Measurements from ENCODE around the gene TUT7. TPM values are rescaled to one million over a fixed set of nuclear protein-coding genes. Genes with fewer than 3 reads are reported as not detected.

The TUT7 gene
- total and polyA plus RNA-seq, 10 of the 15 experiments (the other 5 are each of a cell fraction or from before 2014, with no cell fraction given), result 10.0 to 49.8 (median 30.4) TPM

GRCh38 chr9:86257391-86257790 lies 96.8 kb downstream of the TUT7 start:
- no TSS peak for BruUV-seq (replicated peaks)
- FAIRE-seq (no peak), ATAC-seq (no peak), DNase-seq (ENCODE audit: low read depth, low spot score) (no peak)
- TF ChIP-seq POLR2A (IDR thresholded peaks at IDR 0.05; ENCODE audit: low read depth, low read length) (no peak), PKNOX1 (IDR thresholded peaks at IDR 0.05) (0 out of 2 replicates have a peak, but pooled peaks have one; percentile 9)
- Histone ChIP-seq H3K4me3 (no peak overlapping the region), H3K4me1 (ENCODE audit: control insufficient read depth, insufficient read depth, low read length) (no peaks in the 10 kb centered on the region), H3K27me3 (replicated peaks in 1 of 2; ENCODE audit: control insufficient read depth in 2 of 2, insufficient read depth in 2 of 2, low read length in 1 of 2) (no peaks in the 10 kb centered on the region), H3K4me2 (ENCODE audit: control insufficient read depth, insufficient read depth) (no peak overlapping the region), H3K9me3 (replicated peaks; ENCODE audit: control insufficient read depth, insufficient read depth, low read length) (no peaks in the 10 kb centered on the region), H3K27ac (ENCODE audit: control insufficient read depth, insufficient read depth) (no peak overlapping the region), H3K9ac (ENCODE audit: control insufficient read depth, insufficient read depth, low read length) (no peak overlapping the region), H2AFZ (ENCODE audit: control insufficient read depth, low read depth, low read length) (no peak overlapping the region), H3K79me2 (ENCODE audit: control insufficient read depth, insufficient read depth, low read length) (no peaks in the 10 kb centered on the region), H4K20me1 (ENCODE audit: control insufficient read depth, insufficient read depth) (no peaks in the 10 kb centered on the region), H3K36me3 (ENCODE audit: control insufficient read depth in 2 of 2, insufficient read depth in 2 of 2, low read length in 1 of 2) (no peaks in the 10 kb centered on the region; a peak in 1 of 4 replicates)
- POLR2A ChIA-PET, result interaction anchor here (0.9 to 1.5 kb wide), 2 partner anchors 9 to 11 kb away, joined by 3 to 5 read pairs; no protein-coding TSS in a partner anchor
- SMC1A ChIA-PET (ENCODE audit: uncharacterized antibody, unreplicated experiment), result interaction anchor here (0.7 to 2.0 kb wide), 4 partner anchors 10 to 19 kb away, joined by 3 to 7 read pairs (median 4); no protein-coding TSS in a partner anchor
- CTCF ChIA-PET, result interaction anchor here (1.1 to 2.0 kb wide), 5 partner anchors 10 to 55 kb away, joined by 3 to 7 read pairs (median 5); no protein-coding TSS in a partner anchor
- in situ Hi-C loops (cut with MboI), result no loop called here
- WGBS (ENCODE audit: insufficient coverage, insufficient replicate concordance, low lambda C conversion rate, missing lambda C conversion rate), result 91% methylated on average over 2 of the region's 2 CpGs
- RAD21 ChIA-PET (ENCODE audit: unreplicated experiment), result interaction anchor here (1.1 kb wide), 1 partner anchor 55 kb away, joined by 3 read pairs; no protein-coding TSS in a partner anchor
- intact Hi-C loops (cut with micrococcal nuclease; ENCODE audit: unreplicated experiment), result no loop called here

- CTCF ChIA-PET, result interaction anchor here (0.7 to 2.0 kb wide), 6 partner anchors 9 to 54 kb away, joined by 3 to 7 read pairs (median 4); no protein-coding TSS in a partner anchor
- no peaks in the 10 kb centered on the region for H3K27me3 ChIP-seq (replicated peaks in 1 of 2; ENCODE audit: control insufficient read depth in 2 of 2, insufficient read depth in 2 of 2, low read length in 1 of 2)
- H4K20me1 ChIP-seq (ENCODE audit: control insufficient read depth, insufficient read depth), result no peaks in the 10 kb centered on the region
- no TSS peak for BruUV-seq (replicated peaks)
- H3K9ac ChIP-seq (ENCODE audit: control insufficient read depth, insufficient read depth, low read length), result no peak overlapping the region
- DNase-seq (ENCODE audit: low read depth, low spot score) (no peak), ATAC-seq (no peak), FAIRE-seq (no peak)
- no peak overlapping the region for H3K4me2 ChIP-seq (ENCODE audit: control insufficient read depth, insufficient read depth)
- H3K79me2 ChIP-seq (ENCODE audit: control insufficient read depth, insufficient read depth, low read length), result no peaks in the 10 kb centered on the region
- 81% methylated on average over 3 of the region's 3 CpGs for WGBS (ENCODE audit: insufficient coverage, insufficient replicate concordance, low lambda C conversion rate, missing lambda C conversion rate)
- RAD21 ChIA-PET (ENCODE audit: unreplicated experiment), result interaction anchor here (1.1 to 1.2 kb wide), 2 partner anchors 10 to 55 kb away, joined by 3 to 5 read pairs; no protein-coding TSS in a partner anchor
- H3K9me3 ChIP-seq (replicated peaks; ENCODE audit: control insufficient read depth, insufficient read depth, low read length), result no peaks in the 10 kb centered on the region
- no peak overlapping the region for H2AFZ ChIP-seq (ENCODE audit: control insufficient read depth, low read depth, low read length)
- no peaks in the 10 kb centered on the region; a peak in 1 of 4 replicates for H3K36me3 ChIP-seq (ENCODE audit: control insufficient read depth in 2 of 2, insufficient read depth in 2 of 2, low read length in 1 of 2)
- SMC1A ChIA-PET (ENCODE audit: uncharacterized antibody, unreplicated experiment), result interaction anchor here (1.7 to 2.0 kb wide), 2 partner anchors 9 to 17 kb away, joined by 4 to 7 read pairs; no protein-coding TSS in a partner anchor
- in situ Hi-C loops (cut with MboI), result no loop called here
- H3K4me1 ChIP-seq (ENCODE audit: control insufficient read depth, insufficient read depth, low read length), result no peaks in the 10 kb centered on the region
- H3K27ac ChIP-seq (ENCODE audit: control insufficient read depth, insufficient read depth), result no peak overlapping the region
- POLR2A ChIA-PET, result no interaction called here
- H3K4me3 ChIP-seq, result no peak overlapping the region
- intact Hi-C loops (cut with micrococcal nuclease; ENCODE audit: unreplicated experiment), result no loop called here
- TF ChIP-seq TARDBP (IDR thresholded peaks at IDR 0.05; ENCODE audit: borderline replicate concordance) (no peak), DPF2 (IDR thresholded peaks at IDR 0.05) (no peak), CTCF (IDR thresholded peaks at IDR 0.05 in 2 of 3, conservative IDR thresholded peaks at IDR 0.05 in 1 of 3; ENCODE audit: control insufficient read depth in 2 of 3, extremely low read depth in 1 of 3, insufficient read depth in 1 of 3, low read depth in 3 of 3, low read length in 3 of 3) (no peak), RELA (IDR thresholded peaks at IDR 0.05; ENCODE audit: borderline replicate concordance, partially characterized antibody) (no peak), BRCA1 (IDR thresholded peaks at IDR 0.05; ENCODE audit: low read depth, low read length) (no peak), FOS (IDR thresholded peaks at IDR 0.05; ENCODE audit: borderline replicate concordance, extremely low read depth, insufficient read length) (no peak), IKZF2 (IDR thresholded peaks at IDR 0.05) (no peak), NKRF (conservative IDR thresholded peaks at IDR 0.05) (no peak), SRF (IDR thresholded peaks at IDR 0.05; ENCODE audit: low read depth in 2 of 2, low read length in 2 of 2) (no peak), CBFB (IDR thresholded peaks at IDR 0.05; ENCODE audit: low read depth) (no peak)
These were observed 97.6 kb downstream of the TUT7 start for GRCh38 chr9:86256653-86257052.
